K562 (cell line): ENCODE measurements around the gene BRAF. TPM values are rescaled to one million over a fixed set of nuclear protein-coding genes. Genes with fewer than 3 reads are reported as not detected.

Experiments used
- ARID4B ChIP-seq: sonication (generic); formaldehyde crosslinking; IDR thresholded peaks from 2 replicates; pipeline ENCODE4 v1.8.0; 2022; ENCODE audit warnings: mild to moderate bottlenecking, missing genetic modification reagents
- BHLHE40 ChIP-seq: IDR thresholded peaks from 2 replicates; pipeline ENCODE4 v1.6.1; 2011; ENCODE audit warnings: low read length, improper control_type of control experiment
- DIDO1 ChIP-seq: fragments of 450-650 bp; IDR thresholded peaks from 2 replicates; pipeline ENCODE4 v1.6.1; 2016; ENCODE audit warnings: low read depth, missing biosample characterization, missing genetic modification characterization
- KDM5B ChIP-seq: fragments of 200-600 bp; sonication (generic); IDR thresholded peaks from 2 replicates; pipeline ENCODE4 v1.6.1; 2012; ENCODE audit warnings: low read depth, mild to moderate bottlenecking, moderate library complexity, low read length, control low read depth, inconsistent platforms; ENCODE audit not compliant: insufficient replicate concordance
- KLF1 ChIP-seq: fragments of 450-650 bp; IDR thresholded peaks from 2 replicates; pipeline ENCODE4 v1.6.1; 2016; ENCODE audit warnings: missing genetic modification characterization, missing compliant biosample characterization
- MEIS2 ChIP-seq: fragments of 450-650 bp; IDR thresholded peaks from 2 replicates; pipeline ENCODE4 v1.6.1; 2014; ENCODE audit warnings: mild to moderate bottlenecking; ENCODE audit not compliant: partially characterized antibody
- MYBL2 ChIP-seq, 2 experiments: fragments of 450-650 bp in 1 of 2; sonication (generic) in 1 of 2; formaldehyde crosslinking in 1 of 2; IDR thresholded peaks; 2 replicates each; pipeline versions ENCODE4 v1.6.1 to v1.8.1; 2017 to 2022; ENCODE audit warnings: borderline replicate concordance in 1 of 2, inconsistent platforms in 1 of 2, low read depth in 1 of 2, mild to moderate bottlenecking in 1 of 2, missing genetic modification reagents in 1 of 2, moderate library complexity in 1 of 2
- PBX2 ChIP-seq, 2 experiments: IDR thresholded peaks in 1 of 2; conservative IDR thresholded peaks in 1 of 2; 2 replicates each; pipeline ENCODE4 v1.6.1; 2016; ENCODE audit warnings: low read depth in 2 of 2, mild to moderate bottlenecking in 1 of 2, missing compliant biosample characterization in 1 of 2, missing genetic modification characterization in 1 of 2, moderate library complexity in 1 of 2
- PHF21A ChIP-seq: fragments of 450-650 bp; IDR thresholded peaks from 2 replicates; pipeline ENCODE4 v1.6.1; 2017; ENCODE audit warnings: low read depth, borderline replicate concordance
- POU5F1 ChIP-seq: fragments of 150-350 bp; IDR thresholded peaks from 2 replicates; pipeline ENCODE4 v1.6.1; 2014; ENCODE audit warnings: borderline replicate concordance, low read length, low read depth, mild to moderate bottlenecking; ENCODE audit not compliant: partially characterized antibody
- PTRF ChIP-seq: fragments of 450-650 bp; IDR thresholded peaks from 2 replicates; pipeline ENCODE4 v1.6.1; 2016; ENCODE audit warnings: mild to moderate bottlenecking, missing genetic modification characterization, missing compliant biosample characterization
- SIN3A ChIP-seq, 2 experiments: fragments of 150-350 bp in 1 of 2; IDR thresholded peaks; 2 replicates each; pipeline ENCODE4 v1.6.1; 2011 to 2016; ENCODE audit warnings: borderline replicate concordance in 2 of 2, low read depth in 2 of 2, low read length in 2 of 2, mild to moderate bottlenecking in 2 of 2, moderate library complexity in 2 of 2; ENCODE audit not compliant: control insufficient read depth in 1 of 2
- SMARCA4 ChIP-seq: fragments of 450-650 bp; IDR thresholded peaks from 2 replicates; pipeline ENCODE4 v1.6.1; 2016
- TOE1 ChIP-seq, 2 experiments: fragments of 450-650 bp in 1 of 2; sonication (generic) in 1 of 2; formaldehyde crosslinking in 1 of 2; IDR thresholded peaks; 2 replicates each; pipeline versions ENCODE4 v1.7.1 to v1.8.0; 2016 to 2022; ENCODE audit warnings: borderline replicate concordance in 2 of 2, mild to moderate bottlenecking in 2 of 2, antibody characterized with exemption in 1 of 2, inconsistent platforms in 1 of 2, low read depth in 1 of 2, missing genetic modification reagents in 1 of 2, moderate library complexity in 1 of 2
- U2AF1 ChIP-seq: fragments of 200-400 bp; formaldehyde crosslinking; optimal IDR thresholded peaks from 2 replicates; pipeline ENCODE3; 2017; ENCODE audit warnings: mild to moderate bottlenecking, low read depth, low read length, moderate library complexity
- ZNF212 ChIP-seq: fragments of 450-650 bp; formaldehyde crosslinking; IDR thresholded peaks from 2 replicates; pipeline ENCODE4 v1.4.0; 2020; ENCODE audit warnings: mild to moderate bottlenecking
- ZNF263 ChIP-seq: sonication (generic); formaldehyde crosslinking; IDR thresholded peaks from 2 replicates; pipeline ENCODE4 v1.8.0; 2022; ENCODE audit warnings: mild to moderate bottlenecking, missing genetic modification reagents, borderline replicate concordance
- ZSCAN32 ChIP-seq: fragments of 450-650 bp; formaldehyde crosslinking; IDR thresholded peaks from 2 replicates; pipeline ENCODE4 v1.4.0; 2020; ENCODE audit warnings: mild to moderate bottlenecking, moderate library complexity
- polyA plus RNA-seq, 8 experiments: library from polyadenylated mRNA; depleted of rRNA in 4 of 8; stranded (reverse) in 5 of 8; unstranded in 3 of 8; fragments of >200 nt; fragmentation: Nextera tagmentation in 2 of 8; fragmentation: Illumina TruSeq in 1 of 8; extraction: Ambion mirVana in 2 of 8; extraction: Trizol in 1 of 8; gene quantifications; 2 replicates each; pipeline versions ENCODE4 v1.2.1 to v1.2.3, GENCODE V29; 2011 to 2014; ENCODE audit warnings: inconsistent platforms in 1 of 8, missing spikeins in 1 of 8
- total RNA-seq, 7 experiments: library from RNA; depleted of rRNA in 6 of 7; stranded (reverse); fragments of >200 nt in 6 of 7; fragmentation: Illumina TruSeq in 2 of 7; extraction: Trizol in 2 of 7; gene quantifications; 2 replicates each; pipeline versions ENCODE4 v1.2.1 to v1.2.3, GENCODE V29; 2011 to 2021; ENCODE audit warnings: low replicate concordance in 1 of 7

The BRAF gene
- total and polyA plus RNA-seq, 9 of the 15 experiments (the other 6 are each of a cell fraction or from before 2014, with no cell fraction given) = 3.6 to 38.3 (median 21.9) TPM

- no peak for TF ChIP-seq ZSCAN32 (CRISPR knock-in tag)
- TF ChIP-seq MYBL2 (IDR thresholded peaks at IDR 0.05; ENCODE audit: low read depth) = no peak
- TF ChIP-seq MYBL2 (CRISPR knock-in tag; IDR thresholded peaks at IDR 0.05; ENCODE audit: borderline replicate concordance) = no peak
- TF ChIP-seq U2AF1 = no peak
- TF ChIP-seq SMARCA4 = no peak
- TF ChIP-seq TOE1 (IDR thresholded peaks at IDR 0.05; ENCODE audit: borderline replicate concordance) = no peak
- TF ChIP-seq TOE1 (CRISPR knock-in tag; IDR thresholded peaks at IDR 0.05; ENCODE audit: borderline replicate concordance, low read depth) = no peak
- TF ChIP-seq ZNF212 (CRISPR knock-in tag) = no peak
- no peak for TF ChIP-seq DIDO1
- TF ChIP-seq ZNF263 = no peak
- TF ChIP-seq ARID4B (CRISPR knock-in tag) = no peak
- no peak for TF ChIP-seq POU5F1
- TF ChIP-seq SIN3A (IDR thresholded peaks at IDR 0.05; ENCODE audit: borderline replicate concordance in 2 of 2, control insufficient read depth in 1 of 2, low read depth in 2 of 2, low read length in 2 of 2) = no peak
- TF ChIP-seq PTRF = no peak
- TF ChIP-seq KDM5B = peak; percentile 36
- TF ChIP-seq BHLHE40 = no peak
- TF ChIP-seq PHF21A = no peak
- TF ChIP-seq MEIS2 = no peak
- TF ChIP-seq PBX2 (CRISPR knock-in tag; IDR thresholded peaks at IDR 0.05; ENCODE audit: low read depth) = no peak
- no peak for TF ChIP-seq PBX2 (tag; conservative IDR thresholded peaks at IDR 0.05; ENCODE audit: low read depth)
- peak; percentile 62; the same call in 1 of the 2 replicates for TF ChIP-seq KLF1 (tag)
Measured at GRCh38 chr7:140670343-140670935, 254.3 kb downstream of the BRAF start (continued).
